ENCODE measurements around the gene CSPG4. TPM values are rescaled to one million over a fixed set of nuclear protein-coding genes. Genes with fewer than 3 reads are reported as not detected.
"Not testable (repeated sequence)": the region's sequence is repeated elsewhere in the genome, so short reads cannot be mapped to it uniquely, and the experiment has no call there.

CSPG4 gene
- total RNA-seq, 2 experiments from 2014 or later: not detected

- DNase-seq (no peak), ATAC-seq (ENCODE audit: low read depth) (peak; percentile 22)
- peaks cover 8% of the 10 kb centered on the region for H3K27me3 Mint-ChIP-seq
- no peak overlapping the region for H3K4me3 Mint-ChIP-seq
- no peak overlapping the region for H3K27ac Mint-ChIP-seq
- no peaks in the 10 kb centered on the region for H3K36me3 Mint-ChIP-seq
- no peaks in the 10 kb centered on the region for H3K9me3 Mint-ChIP-seq
- POLR2A ChIA-PET: no interaction called here
- peaks cover 6% of the 10 kb centered on the region for H3K4me1 Mint-ChIP-seq
These were observed 11.4 kb upstream of the CSPG4 start for GRCh38 chr15:75723847-75724660.

GRCh38 chr15:75723171-75723846 is 10.7 kb upstream of the CSPG4 start:
- Mint-ChIP-seq H3K4me3 (no peak overlapping the region), H3K4me1 (peaks cover 6% of the 10 kb centered on the region), H3K27ac (no peak overlapping the region), H3K27me3 (peaks cover 8% of the 10 kb centered on the region), H3K9me3 (no peaks in the 10 kb centered on the region), H3K36me3 (no peaks in the 10 kb centered on the region)
- DNase-seq (no peak), ATAC-seq (ENCODE audit: low read depth) (no peak)
- POLR2A ChIA-PET: no interaction called here

- DNase-seq (no peak), ATAC-seq (ENCODE audit: low read depth) (no peak)
- Mint-ChIP-seq H3K36me3 (no peaks in the 10 kb centered on the region), H3K27me3 (peaks cover 10% of the 10 kb centered on the region), H3K27ac (no peak overlapping the region), H3K4me3 (no peak overlapping the region), H3K4me1 (peaks cover 6% of the 10 kb centered on the region), H3K9me3 (no peaks in the 10 kb centered on the region)
- POLR2A ChIA-PET: no interaction called here
These were observed 9.5 kb upstream of the CSPG4 start for GRCh38 chr15:75721923-75722870.

- H3K27ac Mint-ChIP-seq: no peak overlapping the region
- peaks cover 6% of the 10 kb centered on the region for H3K4me1 Mint-ChIP-seq
- H3K36me3 Mint-ChIP-seq: no peaks in the 10 kb centered on the region
- H3K27me3 Mint-ChIP-seq: peaks cover 10% of the 10 kb centered on the region
- no peaks in the 10 kb centered on the region for H3K9me3 Mint-ChIP-seq
- ATAC-seq (ENCODE audit: low read depth): no peak
- POLR2A ChIA-PET: no interaction called here
- H3K4me3 Mint-ChIP-seq: no peak overlapping the region
- no peak for DNase-seq
These were observed 8.9 kb upstream of the CSPG4 start for GRCh38 chr15:75721480-75721922.

GRCh38 chr15:75720787-75721479 is 8.3 kb upstream of the CSPG4 start:
- Mint-ChIP-seq H3K36me3 (no peaks in the 10 kb centered on the region), H3K27me3 (peaks cover 10% of the 10 kb centered on the region), H3K4me1 (peaks cover 6% of the 10 kb centered on the region), H3K4me3 (no peak overlapping the region), H3K27ac (peak overlapping the region; percentile 36), H3K9me3 (no peaks in the 10 kb centered on the region)
- DNase-seq: no peak
- POLR2A ChIA-PET: interaction anchor here (0.8 kb wide), 1 partner anchor 23 kb away, joined by 3 read pairs; no protein-coding TSS in a partner anchor
- peak; percentile 34 for ATAC-seq (ENCODE audit: low read depth)

GRCh38 chr15:75720297-75720696 is 7.6 kb upstream of the CSPG4 start:
- H3K27ac Mint-ChIP-seq: no peak overlapping the region
- H3K9me3 Mint-ChIP-seq: no peaks in the 10 kb centered on the region
- no peak for ATAC-seq (ENCODE audit: low read depth)
- DNase-seq: no peak
- POLR2A ChIA-PET: interaction anchor here (0.8 kb wide), 1 partner anchor 23 kb away, joined by 3 read pairs; no protein-coding TSS in a partner anchor
- H3K27me3 Mint-ChIP-seq: peaks cover 10% of the 10 kb centered on the region
- H3K36me3 Mint-ChIP-seq: no peaks in the 10 kb centered on the region
- H3K4me1 Mint-ChIP-seq: peaks cover 6% of the 10 kb centered on the region
- H3K4me3 Mint-ChIP-seq: no peak overlapping the region

- no peak for ATAC-seq (ENCODE audit: low read depth)
- peaks cover 23% of the 10 kb centered on the region for H3K27me3 Mint-ChIP-seq
- H3K36me3 Mint-ChIP-seq: no peaks in the 10 kb centered on the region
- H3K4me1 Mint-ChIP-seq: peaks cover 6% of the 10 kb centered on the region
- no peak overlapping the region for H3K27ac Mint-ChIP-seq
- no peak overlapping the region for H3K4me3 Mint-ChIP-seq
- DNase-seq: no peak
- H3K9me3 Mint-ChIP-seq: no peaks in the 10 kb centered on the region
- POLR2A ChIA-PET: no interaction called here
These were observed 5.7 kb upstream of the CSPG4 start for GRCh38 chr15:75718328-75718727.

GRCh38 chr15:75717001-75717400 is 4.4 kb upstream of the CSPG4 start:
- H3K36me3 Mint-ChIP-seq; H3K4me3 Mint-ChIP-seq; H3K27ac Mint-ChIP-seq; H3K4me1 Mint-ChIP-seq; H3K9me3 Mint-ChIP-seq; DNase-seq; ATAC-seq (ENCODE audit: low read depth): not testable (repeated sequence)
- POLR2A ChIA-PET: interaction anchor here (0.6 kb wide), 1 partner anchor 182 kb away, joined by 6 read pairs; no protein-coding TSS in a partner anchor
- H3K27me3 Mint-ChIP-seq: peaks cover 29% of the 10 kb centered on the region

- H3K9me3 Mint-ChIP-seq; ATAC-seq (ENCODE audit: low read depth); H3K4me3 Mint-ChIP-seq; POLR2A ChIA-PET; H3K4me1 Mint-ChIP-seq; H3K27ac Mint-ChIP-seq; H3K36me3 Mint-ChIP-seq; DNase-seq: not testable (repeated sequence)
- peaks cover 28% of the 10 kb centered on the region for H3K27me3 Mint-ChIP-seq
These were observed 3.8 kb upstream of the CSPG4 start for GRCh38 chr15:75716249-75716950.

GRCh38 chr15:75715312-75715832 is 2.7 kb upstream of the CSPG4 start:
- H3K9me3 Mint-ChIP-seq; H3K27ac Mint-ChIP-seq; H3K4me3 Mint-ChIP-seq; POLR2A ChIA-PET; ATAC-seq (ENCODE audit: low read depth); H3K36me3 Mint-ChIP-seq; H3K4me1 Mint-ChIP-seq; DNase-seq: not testable (repeated sequence)
- peaks cover 23% of the 10 kb centered on the region for H3K27me3 Mint-ChIP-seq

GRCh38 chr15:75714195-75714594 is 1.5 kb upstream of the CSPG4 start:
- Mint-ChIP-seq H3K27me3 (peaks cover 23% of the 10 kb centered on the region), H3K9me3 (no peaks in the 10 kb centered on the region), H3K36me3 (no peaks in the 10 kb centered on the region), H3K27ac (no peak overlapping the region), H3K4me1 (no peaks in the 10 kb centered on the region), H3K4me3 (no peak overlapping the region)
- no peak for DNase-seq
- POLR2A ChIA-PET: no interaction called here
- no peak for ATAC-seq (ENCODE audit: low read depth)

- no peaks in the 10 kb centered on the region for H3K36me3 Mint-ChIP-seq
- no peaks in the 10 kb centered on the region for H3K4me1 Mint-ChIP-seq
- POLR2A ChIA-PET: no interaction called here
- H3K27me3 Mint-ChIP-seq: peaks cover 23% of the 10 kb centered on the region
- no peak overlapping the region for H3K27ac Mint-ChIP-seq
- DNase-seq (no peak), ATAC-seq (ENCODE audit: low read depth) (no peak)
- H3K9me3 Mint-ChIP-seq: no peaks in the 10 kb centered on the region
- H3K4me3 Mint-ChIP-seq: no peak overlapping the region
These were observed 769 bp upstream of the CSPG4 start for GRCh38 chr15:75713338-75713895.

Data from activated naive CD8-positive, alpha-beta T cell treated with anti-CD3 and anti-CD28 coated beads, Interleukin-2, amount 10 ng/mL, durations not matched to agents 7 days and 5 days (primary cell).